Erythroblast (primary cell): ENCODE measurements around the gene DNAAF1.
A peak's percentile ranks its signal among the peaks of the same experiment; 100 is the strongest.

ENCODE experiments used
- DNase-seq, 2 experiments: peaks; one replicate each; lab custom pipeline; 2025; lab: John Stamatoyannopoulos, UW
- GATA1 ChIP-seq: IDR thresholded peaks from 2 replicates; pipeline ENCODE4 v1.6.1; 2011; ENCODE audit warnings: low read depth, mild to moderate bottlenecking, control low read depth, low read length, moderate library complexity
- POLR2A ChIP-seq: IDR thresholded peaks from 2 replicates; pipeline ENCODE4 v1.6.1; 2011; ENCODE audit warnings: mild to moderate bottlenecking, low read length

The DNAAF1 gene

GRCh38 chr16:84161801-84162200 lies 16.7 kb downstream of the DNAAF1 start:
- DNase-seq, result no peak
- no peak for TF ChIP-seq GATA1
- TF ChIP-seq POLR2A, result no peak

GRCh38 chr16:84165746-84166145 lies 20.6 kb downstream of the DNAAF1 start:
- no peak for DNase-seq
- no peak for TF ChIP-seq GATA1
- TF ChIP-seq POLR2A, result no peak

GRCh38 chr16:84166796-84167695 lies 21.9 kb downstream of the DNAAF1 start:
- no peak for DNase-seq
- TF ChIP-seq POLR2A (no peak), GATA1 (no peak)

- DNase-seq, result no peak
- TF ChIP-seq POLR2A (no peak), GATA1 (no peak)
Measured at GRCh38 chr16:84169765-84170310, 24.7 kb downstream of the DNAAF1 start.

- TF ChIP-seq GATA1, result no peak
- TF ChIP-seq POLR2A, result no peak
- DNase-seq, result no peak
Measured at GRCh38 chr16:84174396-84174795, 29.3 kb downstream of the DNAAF1 start.

GRCh38 chr16:84175350-84176081 lies 30.4 kb downstream of the DNAAF1 start:
- TF ChIP-seq POLR2A (no peak), GATA1 (no peak)
- DNase-seq, result peak; percentile 25 to 46

GRCh38 chr16:84176192-84177053 lies 31.3 kb downstream of the DNAAF1 start:
- no peak for DNase-seq
- TF ChIP-seq POLR2A (no peak), GATA1 (no peak)

- no peak for DNase-seq
Measured at GRCh38 chr16:84177741-84178073, 32.6 kb downstream of the DNAAF1 start.

GRCh38 chr16:84178146-84178765 lies 33.1 kb downstream of the DNAAF1 start:
- no peak for DNase-seq
- TF ChIP-seq GATA1 (no peak), POLR2A (no peak)

More at GRCh38 chr16:84177741-84178073, 32.6 kb downstream of the DNAAF1 start:
- TF ChIP-seq GATA1, result no peak
- TF ChIP-seq POLR2A, result no peak

- TF ChIP-seq GATA1, result no peak
- TF ChIP-seq POLR2A, result no peak
- DNase-seq, result no peak
Measured at GRCh38 chr16:84178892-84179611, 33.9 kb downstream of the DNAAF1 start.

GRCh38 chr16:84179612-84180320 lies 34.7 kb downstream of the DNAAF1 start:
- no peak for DNase-seq
- TF ChIP-seq GATA1 (no peak), POLR2A (no peak)
